Measurements from ENCODE around the gene CETP. TPM values are rescaled to one million over a fixed set of nuclear protein-coding genes. Genes with fewer than 3 reads are reported as not detected.

The CETP gene
- total and polyA plus RNA-seq, 2 of the 13 experiments (the other 11 are each of a cell fraction or from before 2014, with no cell fraction given) = 0.31 to 9.8 TPM

- in situ Hi-C loops (cut with HindIII; ENCODE audit: extremely low pct_ligation_motif_present, low pct_unique_long_range_greater_than_20kb) = no loop called here
- H3K4me2 ChIP-seq (ENCODE audit: low read depth, low read length) = peak overlapping the region; percentile 90; the same call in 1 of the 2 replicates
- intact Hi-C loops (cut with micrococcal nuclease; ENCODE audit: unreplicated experiment) = no loop called here
- 0 out of 6 replicates have a peak overlapping the region, but pooled peaks of 1 of the 3 experiments have one; percentile 4 for H3K4me3 ChIP-seq (replicated peaks in 1 of 3; ENCODE audit: insufficient read depth in 1 of 3, low read depth in 2 of 3, low read length in 3 of 3)
- peaks cover 91% of the 10 kb centered on the region for H4K20me1 ChIP-seq (ENCODE audit: insufficient read depth, low read length)
- peaks cover 36 to 76% of the 10 kb centered on the region in 2 experiments for H3K36me3 ChIP-seq (replicated peaks in 1 of 2; ENCODE audit: control insufficient read depth in 1 of 2, insufficient read depth in 2 of 2, low read length in 2 of 2)
- H3K4me1 ChIP-seq (ENCODE audit: insufficient read depth, low read length) = peaks cover 52% of the 10 kb centered on the region
- WGBS (ENCODE audit: low lambda C conversion rate) = 95% methylated on average over 5 of the region's 5 CpGs
- no peak overlapping the region for H3K27ac ChIP-seq (ENCODE audit: extremely low read length, insufficient read depth, low read length)
- DNase-seq (ENCODE audit: low spot score) (no peak), FAIRE-seq (no peak), ATAC-seq (no peak)
- H3K9me3 ChIP-seq (ENCODE audit: low read length) = no peaks in the 10 kb centered on the region
- no peaks in the 10 kb centered on the region; a peak in 1 of 5 replicates for H3K27me3 ChIP-seq (ENCODE audit: control insufficient read depth in 1 of 2, insufficient read depth in 2 of 2, low read length in 2 of 2)
- ChIA-PET POLR2A (interaction anchor here (1.2 to 4.3 kb wide), 7 partner anchors 9 to 330 kb away, joined by 3 to 17 read pairs (median 4); no protein-coding TSS in a partner anchor), CTCF (ENCODE audit: low intra/inter-chr PET ratio, low total read pairs) (no interaction called here)
- no TSS peak for BruUV-seq (replicated peaks)
- H3K79me2 ChIP-seq (ENCODE audit: insufficient read depth, low read length) = peaks cover 66% of the 10 kb centered on the region
- no peak for TF ChIP-seq MAF1 (CRISPR knock-in tag; IDR thresholded peaks at IDR 0.05; ENCODE audit: borderline replicate concordance)
- peak; percentile 70 for TF ChIP-seq RBFOX2 (IDR thresholded peaks at IDR 0.05; ENCODE audit: low read depth, low read length)
- no peak for TF ChIP-seq ZBTB8A (CRISPR knock-in tag; IDR thresholded peaks at IDR 0.05; ENCODE audit: borderline replicate concordance, low read depth)
- TF ChIP-seq HOXD1 (CRISPR knock-in tag; IDR thresholded peaks at IDR 0.05) = no peak
- TF ChIP-seq RFX1 (IDR thresholded peaks at IDR 0.05) = no peak
- TF ChIP-seq POLR2A (IDR thresholded peaks at IDR 0.05; ENCODE audit: insufficient read depth in 1 of 2, low read depth in 2 of 2, low read length in 2 of 2) = peak in 1 of 2 experiments; percentile 39; a peak in 1 of 4 replicates
- no peak for TF ChIP-seq ZSCAN29 (CRISPR knock-in tag; conservative IDR thresholded peaks at IDR 0.05)
- no peak for TF ChIP-seq BCL6 (CRISPR knock-in tag; IDR thresholded peaks at IDR 0.05)
- TF ChIP-seq RBM22 (optimal IDR thresholded peaks at IDR 0.05; ENCODE audit: low read length) = peak; percentile 23
- TF ChIP-seq ZNF614 (CRISPR knock-in tag; IDR thresholded peaks at IDR 0.05; ENCODE audit: borderline replicate concordance) = no peak
- TF ChIP-seq TGIF2 (CRISPR knock-in tag; IDR thresholded peaks at IDR 0.05) = no peak
- no peak for TF ChIP-seq HNF1A (IDR thresholded peaks at IDR 0.05; ENCODE audit: low read depth)
- no peak for TF ChIP-seq HNF1A (CRISPR knock-in tag; IDR thresholded peaks at IDR 0.05; ENCODE audit: borderline replicate concordance)
- TF ChIP-seq POLR2G (IDR thresholded peaks at IDR 0.05; ENCODE audit: low read depth, low read length) = peak; percentile 60
- no peak for TF ChIP-seq ZKSCAN8 (CRISPR knock-in tag; IDR thresholded peaks at IDR 0.05; ENCODE audit: borderline replicate concordance)
- no peak for TF ChIP-seq ZNF572 (CRISPR knock-in tag; IDR thresholded peaks at IDR 0.05)
- H3K9ac ChIP-seq (ENCODE audit: insufficient read depth, low read depth, low read length) = no peak overlapping the region
- no peak overlapping the region for H2AFZ ChIP-seq (ENCODE audit: low read length)
Observed at GRCh38 chr16:56936950-56937349, 24.8 kb upstream of the CETP start.
